ENCODE results near the gene STS.

GRCh38 chrX:7179446-7179845, 31.9 kb downstream of the STS start:
- TF ChIP-seq CEBPB (IDR thresholded peaks at IDR 0.05; ENCODE audit: low read depth, low read length), result no peak
- TF ChIP-seq RCOR1 (IDR thresholded peaks at IDR 0.05; ENCODE audit: insufficient replicate concordance, low read length), result no peak
- no peak for TF ChIP-seq CTCF (conservative IDR thresholded peaks at IDR 0.05; ENCODE audit: low read depth, low read length)
- TF ChIP-seq MAZ (IDR thresholded peaks at IDR 0.05; ENCODE audit: borderline replicate concordance, low read depth, low read length), result no peak
- TF ChIP-seq POLR2A (IDR thresholded peaks at IDR 0.05; ENCODE audit: low read depth, low read length), result no peak
- TF ChIP-seq SMC3 (IDR thresholded peaks at IDR 0.05; ENCODE audit: low read depth, low read length), result no peak
- TF ChIP-seq RFX5 (IDR thresholded peaks at IDR 0.05; ENCODE audit: low read depth, low read length), result no peak
- TF ChIP-seq CHD1 (IDR thresholded peaks at IDR 0.05; ENCODE audit: low read depth, low read length), result no peak
- TF ChIP-seq MXI1 (IDR thresholded peaks at IDR 0.05; ENCODE audit: borderline replicate concordance, low read depth, low read length), result no peak
- TF ChIP-seq FOS (IDR thresholded peaks at IDR 0.05; ENCODE audit: low read depth, low read length), result no peak

Data from IMR-90 (cell line).